ENCODE data around the gene PTPRT.

The PTPRT gene

DNA sequence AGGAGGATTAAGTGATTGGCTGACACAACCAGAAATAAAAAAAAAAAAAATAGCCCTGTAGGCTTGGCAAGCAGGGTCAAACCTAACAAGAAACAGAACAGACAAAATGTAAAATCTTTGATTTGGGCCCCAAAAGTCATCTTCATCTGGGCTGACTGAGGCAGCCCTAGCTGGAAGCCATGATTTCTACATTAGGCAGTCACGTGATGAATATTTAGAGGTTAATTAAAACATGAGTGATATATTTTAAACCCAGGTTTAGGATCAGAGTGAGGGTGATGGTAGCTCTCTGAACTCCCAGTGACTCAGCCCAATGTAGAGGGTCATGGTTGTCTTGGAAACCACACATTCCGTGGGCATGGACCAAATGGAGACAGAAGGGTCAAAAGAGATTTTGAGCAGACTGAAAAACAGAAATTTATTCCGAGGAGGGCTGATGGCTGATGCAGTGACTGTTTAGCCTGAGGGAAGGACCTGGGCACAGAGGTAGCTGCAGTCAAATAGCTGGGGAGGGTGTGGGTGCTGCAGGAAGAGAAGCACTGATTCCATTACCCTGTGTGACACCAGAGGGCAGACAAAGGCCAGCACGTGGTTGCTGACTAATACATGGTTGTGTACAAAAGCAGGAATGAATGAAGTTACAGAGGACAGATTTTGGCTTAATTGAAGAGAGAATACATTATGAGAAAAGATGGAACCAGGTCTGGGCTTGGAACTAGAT is 998.4 kb downstream of the PTPRT start:
- CTCF ChIA-PET = no interaction called here
- no peak for TF ChIP-seq ARNT (IDR thresholded peaks at IDR 0.05)
- no peak for TF ChIP-seq FOXK2 (IDR thresholded peaks at IDR 0.05)
- no peak for TF ChIP-seq SUZ12 (IDR thresholded peaks at IDR 0.05)
- TF ChIP-seq, protein P1, sequence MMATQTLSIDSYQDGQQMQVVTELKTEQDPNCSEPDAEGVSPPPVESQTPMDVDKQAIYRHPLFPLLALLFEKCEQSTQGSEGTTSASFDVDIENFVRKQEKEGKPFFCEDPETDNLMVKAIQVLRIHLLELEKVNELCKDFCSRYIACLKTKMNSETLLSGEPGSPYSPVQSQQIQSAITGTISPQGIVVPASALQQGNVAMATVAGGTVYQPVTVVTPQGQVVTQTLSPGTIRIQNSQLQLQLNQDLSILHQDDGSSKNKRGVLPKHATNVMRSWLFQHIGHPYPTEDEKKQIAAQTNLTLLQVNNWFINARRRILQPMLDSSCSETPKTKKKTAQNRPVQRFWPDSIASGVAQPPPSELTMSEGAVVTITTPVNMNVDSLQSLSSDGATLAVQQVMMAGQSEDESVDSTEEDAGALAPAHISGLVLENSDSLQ (IDR thresholded peaks at IDR 0.05) = no peak
- TF ChIP-seq FOXA1 (IDR thresholded peaks at IDR 0.05) = no peak
- no peak for TF ChIP-seq FOXM1 (IDR thresholded peaks at IDR 0.05; ENCODE audit: borderline replicate concordance)
- no peak for TF ChIP-seq LEF1 (IDR thresholded peaks at IDR 0.05; ENCODE audit: borderline replicate concordance)
- no peak for TF ChIP-seq CTBP1 (IDR thresholded peaks at IDR 0.05; ENCODE audit: borderline replicate concordance)
- no peak for TF ChIP-seq L3MBTL2 (conservative IDR thresholded peaks at IDR 0.05)
- no peak for TF ChIP-seq TARDBP (IDR thresholded peaks at IDR 0.05)
- no peak for TF ChIP-seq HDGF (IDR thresholded peaks at IDR 0.05; ENCODE audit: borderline replicate concordance)
- no peak for TF ChIP-seq NFRKB (IDR thresholded peaks at IDR 0.05)
- TF ChIP-seq ELF4 (IDR thresholded peaks at IDR 0.05) = no peak
- DNase-seq (ENCODE audit: extremely low spot score) = no peak
- POLR2A ChIA-PET = no interaction called here

DNA sequence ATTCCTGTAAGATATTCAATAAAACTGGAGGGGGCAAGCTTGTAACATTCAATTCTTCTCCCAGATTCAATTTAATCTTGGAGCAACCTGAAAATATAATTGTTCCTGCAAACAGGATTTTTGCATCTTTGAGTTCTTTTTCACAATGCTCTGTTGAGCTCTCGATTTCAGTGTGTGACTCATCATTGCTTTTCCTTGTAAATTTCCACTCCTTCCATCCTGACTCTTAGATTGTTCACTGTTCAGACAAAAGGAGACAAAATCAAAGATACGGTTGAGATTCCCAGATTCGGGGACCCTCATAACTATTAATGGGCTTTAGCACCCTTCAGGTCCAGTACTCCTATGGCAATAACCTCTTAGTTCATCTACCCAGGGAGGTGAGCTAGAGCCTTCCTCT is 999.6 kb downstream of the PTPRT start:
- CTCF ChIA-PET = interaction anchor here (0.6 kb wide), 1 partner anchor 13 kb away, joined by 3 read pairs; no protein-coding TSS in a partner anchor
- POLR2A ChIA-PET = no interaction called here

DNA sequence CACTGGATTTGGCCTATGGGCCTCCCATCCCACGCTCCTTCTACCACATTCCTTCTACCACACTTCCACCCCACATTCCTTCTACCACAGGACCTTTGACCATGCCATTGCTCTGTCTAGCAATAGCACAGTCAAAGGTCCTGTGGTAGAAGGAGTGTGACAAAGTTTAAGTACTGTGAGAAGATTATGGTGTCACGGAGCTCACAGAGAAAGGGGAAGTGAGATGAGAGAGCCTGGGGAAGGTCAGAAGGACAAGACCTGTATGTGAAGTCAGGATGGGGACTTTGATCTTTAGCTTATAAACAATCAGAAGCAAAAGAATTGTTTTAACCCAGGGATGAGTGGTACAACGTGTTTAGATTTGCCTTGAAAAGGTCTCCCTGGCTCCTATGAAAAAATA is 1003.4 kb downstream of the PTPRT start:
- no peak for DNase-seq (ENCODE audit: extremely low spot score)
- POLR2A ChIA-PET = no interaction called here
- CTCF ChIA-PET = no interaction called here
- no peak for TF ChIP-seq SP1 (IDR thresholded peaks at IDR 0.05)
- no peak for TF ChIP-seq FOXK2 (IDR thresholded peaks at IDR 0.05)
- no peak for TF ChIP-seq NFRKB (IDR thresholded peaks at IDR 0.05)
- TF ChIP-seq LEF1 (IDR thresholded peaks at IDR 0.05; ENCODE audit: borderline replicate concordance) = no peak
- TF ChIP-seq BHLHE40 (IDR thresholded peaks at IDR 0.05; ENCODE audit: borderline replicate concordance) = no peak
- TF ChIP-seq ARNT (IDR thresholded peaks at IDR 0.05) = no peak
- TF ChIP-seq HDGF (IDR thresholded peaks at IDR 0.05; ENCODE audit: borderline replicate concordance) = no peak
- no peak for TF ChIP-seq CTBP1 (IDR thresholded peaks at IDR 0.05; ENCODE audit: borderline replicate concordance)
- no peak for TF ChIP-seq ELF4 (IDR thresholded peaks at IDR 0.05)
- TF ChIP-seq FOXA1 (IDR thresholded peaks at IDR 0.05) = no peak
- TF ChIP-seq FOXM1 (IDR thresholded peaks at IDR 0.05; ENCODE audit: borderline replicate concordance) = no peak
- no peak for TF ChIP-seq SUZ12 (IDR thresholded peaks at IDR 0.05)
- TF ChIP-seq, protein P1 (IDR thresholded peaks at IDR 0.05) = no peak
- TF ChIP-seq ZNF384 (IDR thresholded peaks at IDR 0.05) = no peak
- TF ChIP-seq L3MBTL2 (conservative IDR thresholded peaks at IDR 0.05) = no peak
- no peak for TF ChIP-seq TARDBP (IDR thresholded peaks at IDR 0.05)

More for the DNA sequence above, 999.6 kb downstream of the PTPRT start:
- TF ChIP-seq NFRKB (IDR thresholded peaks at IDR 0.05) = no peak
- TF ChIP-seq L3MBTL2 (conservative IDR thresholded peaks at IDR 0.05) = no peak
- TF ChIP-seq BHLHE40 (IDR thresholded peaks at IDR 0.05; ENCODE audit: borderline replicate concordance) = no peak
- TF ChIP-seq, protein P1 (IDR thresholded peaks at IDR 0.05) = no peak
- TF ChIP-seq ZNF384 (IDR thresholded peaks at IDR 0.05) = no peak
- DNase-seq (ENCODE audit: extremely low spot score) = no peak

DNA sequence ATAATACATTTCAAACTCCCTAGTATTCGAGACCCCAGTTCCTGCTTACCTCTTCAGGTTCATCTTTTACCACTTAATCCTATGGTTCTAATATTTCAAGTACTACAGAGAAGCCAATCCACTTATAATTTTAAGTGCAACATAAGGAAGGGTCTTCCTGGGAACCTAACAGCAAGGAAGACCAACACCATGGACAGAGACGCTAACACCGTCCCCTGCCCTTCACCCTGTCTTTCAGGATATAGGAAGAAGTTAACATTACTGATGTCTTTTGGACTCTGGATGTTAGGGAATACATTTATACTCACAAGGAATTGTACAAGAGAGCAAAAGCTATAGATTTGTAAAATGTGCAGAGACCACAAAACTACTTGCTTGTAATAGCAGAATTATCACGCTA is 1006.6 kb downstream of the PTPRT start:
- TF ChIP-seq SP1 (IDR thresholded peaks at IDR 0.05) (no peak), BHLHE40 (IDR thresholded peaks at IDR 0.05; ENCODE audit: borderline replicate concordance) (no peak), LEF1 (IDR thresholded peaks at IDR 0.05; ENCODE audit: borderline replicate concordance) (no peak), FOXK2 (IDR thresholded peaks at IDR 0.05) (no peak), FOXA1 (IDR thresholded peaks at IDR 0.05) (no peak), ARNT (IDR thresholded peaks at IDR 0.05) (no peak), ELF4 (IDR thresholded peaks at IDR 0.05) (no peak), FOXM1 (IDR thresholded peaks at IDR 0.05; ENCODE audit: borderline replicate concordance) (no peak), SUZ12 (IDR thresholded peaks at IDR 0.05) (no peak), HDGF (IDR thresholded peaks at IDR 0.05; ENCODE audit: borderline replicate concordance) (no peak), NFRKB (IDR thresholded peaks at IDR 0.05) (no peak), CTBP1 (IDR thresholded peaks at IDR 0.05; ENCODE audit: borderline replicate concordance) (no peak), TARDBP (IDR thresholded peaks at IDR 0.05) (no peak), L3MBTL2 (conservative IDR thresholded peaks at IDR 0.05) (no peak), ZNF384 (IDR thresholded peaks at IDR 0.05) (no peak)
- TF ChIP-seq, protein P1 (IDR thresholded peaks at IDR 0.05) = no peak
- ChIA-PET POLR2A (no interaction called here), CTCF (no interaction called here)
- no peak for DNase-seq (ENCODE audit: extremely low spot score)

DNA sequence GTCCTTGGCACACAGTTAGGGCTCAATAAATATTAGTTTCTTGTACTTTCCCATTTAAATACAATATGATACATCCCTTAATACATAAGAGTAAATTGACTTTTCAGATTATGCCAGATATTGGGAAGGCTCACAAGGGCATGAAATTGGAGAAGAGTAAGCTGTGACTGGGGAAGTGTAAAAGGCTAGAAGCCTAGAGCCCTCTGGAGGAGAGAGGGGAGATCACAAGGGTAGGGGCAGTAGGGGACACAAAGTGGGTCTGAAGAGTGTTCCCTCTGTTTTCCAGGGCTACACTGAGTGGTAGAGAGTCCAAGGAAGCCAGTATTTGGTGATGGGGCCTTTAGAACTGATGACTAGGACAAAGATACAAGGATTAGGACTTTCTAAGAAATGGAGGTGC is 1008.6 kb downstream of the PTPRT start:
- no peak for TF ChIP-seq BHLHE40 (IDR thresholded peaks at IDR 0.05; ENCODE audit: borderline replicate concordance)
- TF ChIP-seq ELF4 (IDR thresholded peaks at IDR 0.05) = no peak
- no peak for TF ChIP-seq ARNT (IDR thresholded peaks at IDR 0.05)
- no peak for TF ChIP-seq ZNF384 (IDR thresholded peaks at IDR 0.05)
- no peak for TF ChIP-seq LEF1 (IDR thresholded peaks at IDR 0.05; ENCODE audit: borderline replicate concordance)
- TF ChIP-seq FOXA1 (IDR thresholded peaks at IDR 0.05) = no peak
- TF ChIP-seq FOXK2 (IDR thresholded peaks at IDR 0.05) = no peak
- no peak for TF ChIP-seq CTBP1 (IDR thresholded peaks at IDR 0.05; ENCODE audit: borderline replicate concordance)
- no peak for TF ChIP-seq NFRKB (IDR thresholded peaks at IDR 0.05)
- no peak for TF ChIP-seq FOXM1 (IDR thresholded peaks at IDR 0.05; ENCODE audit: borderline replicate concordance)
- TF ChIP-seq L3MBTL2 (conservative IDR thresholded peaks at IDR 0.05) = no peak
- no peak for TF ChIP-seq TARDBP (IDR thresholded peaks at IDR 0.05)
- no peak for DNase-seq (ENCODE audit: extremely low spot score)
- CTCF ChIA-PET = no interaction called here
- POLR2A ChIA-PET = no interaction called here
